WTC11 (cell line): ENCODE data around the gene IL6ST.

Experiments used
- CTCF ChIP-seq: fragments of 200-600 bp; IDR thresholded peaks from 2 replicates; pipeline ENCODE4 v1.8.0; 2022; ENCODE audit warnings: antibody characterized with exemption
- E2F4 ChIP-seq: sonication (generic); formaldehyde crosslinking; IDR thresholded peaks from 2 replicates; pipeline ENCODE4 v1.8.1; 2022; ENCODE audit warnings: low read depth, mild to moderate bottlenecking, moderate library complexity, missing genetic modification reagents, borderline replicate concordance
- HMGA2 ChIP-seq: fragments of 250-450 bp; sonication (Bioruptor Pico); IDR thresholded peaks from 2 replicates; pipeline ENCODE4 v1.4.0; 2021; ENCODE audit warnings: mild to moderate bottlenecking, moderate library complexity
- MAX ChIP-seq: sonication (generic); formaldehyde crosslinking; IDR thresholded peaks from 2 replicates; pipeline ENCODE4 v1.8.0; 2022; ENCODE audit warnings: mild to moderate bottlenecking, missing genetic modification reagents
- NR2C2 ChIP-seq: sonication (generic); formaldehyde crosslinking; IDR thresholded peaks from 2 replicates; pipeline ENCODE4 v1.8.0; 2022; ENCODE audit warnings: mild to moderate bottlenecking, missing genetic modification reagents
- NR3C1 ChIP-seq: sonication (generic); formaldehyde crosslinking; conservative IDR thresholded peaks from 2 replicates; pipeline ENCODE4 v1.8.1; 2023; ENCODE audit warnings: low read depth, mild to moderate bottlenecking, missing genetic modification reagents
- OVOL2 ChIP-seq: fragments of 250-450 bp; sonication (Bioruptor Pico); IDR thresholded peaks from 2 replicates; pipeline ENCODE4 v1.9.0; 2021; ENCODE audit warnings: mild to moderate bottlenecking, borderline replicate concordance
- USF2 ChIP-seq: sonication (generic); formaldehyde crosslinking; IDR thresholded peaks from 2 replicates; pipeline ENCODE4 v1.8.1; 2023; ENCODE audit warnings: mild to moderate bottlenecking, missing genetic modification reagents, moderate library complexity

GRCh38 chr5:56039985-56040384, 45.2 kb upstream of the IL6ST start:
- TF ChIP-seq CTCF (no peak), HMGA2 (CRISPR knock-in tag) (no peak), MAX (no peak), OVOL2 (CRISPR knock-in tag) (no peak), USF2 (no peak), E2F4 (no peak), NR2C2 (CRISPR knock-in tag) (no peak), NR3C1 (no peak)
